WTC11 (cell line): ENCODE results near the gene EYS. TPM values are rescaled to one million over a fixed set of nuclear protein-coding genes. Genes with fewer than 3 reads are reported as not detected.

Experiments used
- ATAC-seq: fragments of 200-7000 bp; cut with Tn5 transposase; 2 replicates; pipeline ENCODE4 v1.10.0; 2021; ENCODE audit warnings: mild to moderate bottlenecking, moderate library complexity
- CTCF ChIA-PET: fragments of 300-600 bp; sonication (Branson Sonifier 250); formaldehyde crosslinking; loops from one replicate; lab custom pipeline; 2021; ENCODE audit warnings: antibody characterized with exemption; lab: Charles Lee
- POLR2A ChIA-PET: fragments of 350-600 bp; sonication (Branson Sonifier 250); formaldehyde crosslinking; loops from one replicate; lab custom pipeline; 2021; ENCODE audit warnings: antibody characterized with exemption; lab: Charles Lee
- DNase-seq: peaks from one replicate; pipeline ENCODE4 v3.0.0; 2021; ENCODE audit warnings: low spot score
- H3K27ac Mint-ChIP-seq: 2 replicates; pipeline ENCODE4 v1.8.0; 2021; ENCODE audit warnings: mixed read lengths
- H3K27me3 Mint-ChIP-seq: 2 replicates; pipeline ENCODE4 v1.8.0; 2021; ENCODE audit warnings: low read depth, mild to moderate bottlenecking, moderate library complexity, mixed read lengths
- H3K36me3 Mint-ChIP-seq: 2 replicates; pipeline ENCODE4 v1.8.0; 2021; ENCODE audit warnings: mixed read lengths
- H3K4me1 Mint-ChIP-seq: 2 replicates; pipeline ENCODE4 v1.8.0; 2022; ENCODE audit warnings: mixed read lengths
- H3K4me3 Mint-ChIP-seq: 2 replicates; pipeline ENCODE4 v1.8.0; 2021; ENCODE audit warnings: mild to moderate bottlenecking, moderate library complexity, mixed read lengths
- H3K9me3 Mint-ChIP-seq: 2 replicates; pipeline ENCODE4 v1.8.0; 2021; ENCODE audit warnings: mixed read lengths
- CBFB ChIP-seq: sonication (generic); formaldehyde crosslinking; IDR thresholded peaks from 2 replicates; pipeline ENCODE4 v1.8.1; 2022; ENCODE audit warnings: mild to moderate bottlenecking, low read depth, missing genetic modification reagents
- ELF4 ChIP-seq: sonication (generic); formaldehyde crosslinking; IDR thresholded peaks from 2 replicates; pipeline ENCODE4 v1.8.1; 2022; ENCODE audit warnings: low read depth, mild to moderate bottlenecking, moderate library complexity, missing genetic modification reagents
- ETV6 ChIP-seq: sonication (generic); formaldehyde crosslinking; IDR thresholded peaks from 2 replicates; pipeline ENCODE4 v1.8.1; 2022; ENCODE audit warnings: mild to moderate bottlenecking, missing genetic modification reagents
- FOXJ3 ChIP-seq: sonication (generic); formaldehyde crosslinking; IDR thresholded peaks from 2 replicates; pipeline ENCODE4 v1.9.0; 2021; ENCODE audit warnings: missing genetic modification reagents, mild to moderate bottlenecking, borderline replicate concordance
- FOXP1 ChIP-seq: sonication (generic); formaldehyde crosslinking; IDR thresholded peaks from 2 replicates; pipeline ENCODE4 v1.8.0; 2022; ENCODE audit warnings: missing genetic modification reagents, mild to moderate bottlenecking, moderate library complexity, borderline replicate concordance
- IRF2 ChIP-seq: sonication (generic); formaldehyde crosslinking; IDR thresholded peaks from 2 replicates; pipeline ENCODE4 v1.8.0; 2022; ENCODE audit warnings: low read depth, missing genetic modification reagents, borderline replicate concordance
- NR3C1 ChIP-seq: sonication (generic); formaldehyde crosslinking; conservative IDR thresholded peaks from 2 replicates; pipeline ENCODE4 v1.8.1; 2023; ENCODE audit warnings: low read depth, mild to moderate bottlenecking, missing genetic modification reagents
- ZBTB21 ChIP-seq: sonication (generic); formaldehyde crosslinking; IDR thresholded peaks from 2 replicates; pipeline ENCODE4 v1.8.1; 2023; ENCODE audit warnings: mild to moderate bottlenecking, missing genetic modification reagents, borderline replicate concordance
- ZNF121 ChIP-seq: sonication (generic); formaldehyde crosslinking; IDR thresholded peaks from 2 replicates; pipeline ENCODE4 v1.8.0; 2023; ENCODE audit warnings: missing genetic modification reagents
- ZNF317 ChIP-seq: sonication (generic); formaldehyde crosslinking; IDR thresholded peaks from 2 replicates; pipeline ENCODE4 v1.8.1; 2023; ENCODE audit warnings: low read depth, mild to moderate bottlenecking, moderate library complexity, missing genetic modification reagents, borderline replicate concordance
- ZNF423 ChIP-seq: fragments of 250-450 bp; sonication (Bioruptor Pico); IDR thresholded peaks from 2 replicates; pipeline ENCODE4 v2.1.2; 2022; ENCODE audit warnings: mild to moderate bottlenecking, moderate library complexity
- total RNA-seq: library from RNA; stranded (reverse); gene quantifications from 3 replicates; pipeline ENCODE4 v1.2.3, GENCODE V29; 2021
- TF ChIP-seq, protein P1 (sequence below): sonication (generic); formaldehyde crosslinking; IDR thresholded peaks from 2 replicates; pipeline ENCODE4 v1.8.1; 2023; ENCODE audit warnings: mild to moderate bottlenecking, missing genetic modification reagents, borderline replicate concordance
- TF ChIP-seq, protein P2 (sequence below): sonication (generic); formaldehyde crosslinking; IDR thresholded peaks from 2 replicates; pipeline ENCODE4 v1.8.0; 2022; ENCODE audit warnings: mild to moderate bottlenecking, missing genetic modification reagents
- TF ChIP-seq, protein P3 (sequence below): sonication (generic); formaldehyde crosslinking; IDR thresholded peaks from 2 replicates; pipeline ENCODE4 v1.8.1; 2022; ENCODE audit warnings: mild to moderate bottlenecking, missing genetic modification reagents, moderate library complexity, borderline replicate concordance
- TF ChIP-seq, protein P4 (sequence below): sonication (generic); formaldehyde crosslinking; conservative IDR thresholded peaks from 2 replicates; pipeline ENCODE4 v1.8.1; 2022; ENCODE audit warnings: mild to moderate bottlenecking, missing genetic modification reagents
- TF ChIP-seq, protein P5 (sequence below): sonication (generic); formaldehyde crosslinking; IDR thresholded peaks from 2 replicates; pipeline ENCODE4 v1.8.0; 2022; ENCODE audit warnings: mild to moderate bottlenecking, missing genetic modification reagents
- TF ChIP-seq, protein P6 (sequence below): sonication (generic); formaldehyde crosslinking; IDR thresholded peaks from 2 replicates; pipeline ENCODE4 v1.8.1; 2022; ENCODE audit warnings: missing genetic modification reagents, borderline replicate concordance
- TF ChIP-seq, protein P7 (sequence below): sonication (generic); formaldehyde crosslinking; IDR thresholded peaks from 2 replicates; pipeline ENCODE4 v1.8.1; 2022; ENCODE audit warnings: low read depth, mild to moderate bottlenecking, moderate library complexity, missing genetic modification reagents, borderline replicate concordance
- TF ChIP-seq, protein P8 (sequence below): sonication (generic); formaldehyde crosslinking; IDR thresholded peaks from 2 replicates; pipeline ENCODE4 v1.8.1; 2023; ENCODE audit warnings: mild to moderate bottlenecking, moderate library complexity, missing genetic modification reagents
- TF ChIP-seq, protein P9 (sequence below): sonication (generic); formaldehyde crosslinking; IDR thresholded peaks from 2 replicates; pipeline ENCODE4 v1.8.1; 2022; ENCODE audit warnings: low read depth, missing genetic modification reagents, borderline replicate concordance

EYS gene
- total RNA-seq, 1 experiment from 2014 or later, result not detected

DNA sequence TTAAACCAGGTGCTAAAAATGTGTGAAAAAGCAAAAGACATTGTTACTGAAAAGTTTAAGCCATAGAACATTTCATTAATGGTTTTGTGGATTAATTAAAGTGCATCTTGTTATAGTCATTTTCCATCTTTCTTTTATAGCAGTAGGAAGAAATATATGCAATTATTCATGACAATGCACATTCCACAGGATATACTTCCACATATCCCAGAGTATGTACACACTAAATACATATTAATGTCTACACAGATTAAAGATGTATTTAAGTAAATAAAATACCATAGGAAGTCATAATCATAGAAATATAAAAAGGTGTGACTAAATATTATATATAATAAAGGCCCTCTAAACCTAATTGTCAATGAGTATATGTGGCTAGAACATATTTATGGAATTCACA is 1492.7 kb downstream of the EYS start (continued):
- TF ChIP-seq, protein P1, sequence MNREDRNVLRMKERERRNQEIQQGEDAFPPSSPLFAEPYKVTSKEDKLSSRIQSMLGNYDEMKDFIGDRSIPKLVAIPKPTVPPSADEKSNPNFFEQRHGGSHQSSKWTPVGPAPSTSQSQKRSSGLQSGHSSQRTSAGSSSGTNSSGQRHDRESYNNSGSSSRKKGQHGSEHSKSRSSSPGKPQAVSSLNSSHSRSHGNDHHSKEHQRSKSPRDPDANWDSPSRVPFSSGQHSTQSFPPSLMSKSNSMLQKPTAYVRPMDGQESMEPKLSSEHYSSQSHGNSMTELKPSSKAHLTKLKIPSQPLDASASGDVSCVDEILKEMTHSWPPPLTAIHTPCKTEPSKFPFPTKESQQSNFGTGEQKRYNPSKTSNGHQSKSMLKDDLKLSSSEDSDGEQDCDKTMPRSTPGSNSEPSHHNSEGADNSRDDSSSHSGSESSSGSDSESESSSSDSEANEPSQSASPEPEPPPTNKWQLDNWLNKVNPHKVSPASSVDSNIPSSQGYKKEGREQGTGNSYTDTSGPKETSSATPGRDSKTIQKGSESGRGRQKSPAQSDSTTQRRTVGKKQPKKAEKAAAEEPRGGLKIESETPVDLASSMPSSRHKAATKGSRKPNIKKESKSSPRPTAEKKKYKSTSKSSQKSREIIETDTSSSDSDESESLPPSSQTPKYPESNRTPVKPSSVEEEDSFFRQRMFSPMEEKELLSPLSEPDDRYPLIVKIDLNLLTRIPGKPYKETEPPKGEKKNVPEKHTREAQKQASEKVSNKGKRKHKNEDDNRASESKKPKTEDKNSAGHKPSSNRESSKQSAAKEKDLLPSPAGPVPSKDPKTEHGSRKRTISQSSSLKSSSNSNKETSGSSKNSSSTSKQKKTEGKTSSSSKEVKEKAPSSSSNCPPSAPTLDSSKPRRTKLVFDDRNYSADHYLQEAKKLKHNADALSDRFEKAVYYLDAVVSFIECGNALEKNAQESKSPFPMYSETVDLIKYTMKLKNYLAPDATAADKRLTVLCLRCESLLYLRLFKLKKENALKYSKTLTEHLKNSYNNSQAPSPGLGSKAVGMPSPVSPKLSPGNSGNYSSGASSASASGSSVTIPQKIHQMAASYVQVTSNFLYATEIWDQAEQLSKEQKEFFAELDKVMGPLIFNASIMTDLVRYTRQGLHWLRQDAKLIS (CRISPR knock-in tag), result no peak
- TF ChIP-seq, protein P2, sequence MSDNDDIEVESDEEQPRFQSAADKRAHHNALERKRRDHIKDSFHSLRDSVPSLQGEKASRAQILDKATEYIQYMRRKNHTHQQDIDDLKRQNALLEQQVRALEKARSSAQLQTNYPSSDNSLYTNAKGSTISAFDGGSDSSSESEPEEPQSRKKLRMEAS (CRISPR knock-in tag), result no peak
- TF ChIP-seq, protein P3, sequence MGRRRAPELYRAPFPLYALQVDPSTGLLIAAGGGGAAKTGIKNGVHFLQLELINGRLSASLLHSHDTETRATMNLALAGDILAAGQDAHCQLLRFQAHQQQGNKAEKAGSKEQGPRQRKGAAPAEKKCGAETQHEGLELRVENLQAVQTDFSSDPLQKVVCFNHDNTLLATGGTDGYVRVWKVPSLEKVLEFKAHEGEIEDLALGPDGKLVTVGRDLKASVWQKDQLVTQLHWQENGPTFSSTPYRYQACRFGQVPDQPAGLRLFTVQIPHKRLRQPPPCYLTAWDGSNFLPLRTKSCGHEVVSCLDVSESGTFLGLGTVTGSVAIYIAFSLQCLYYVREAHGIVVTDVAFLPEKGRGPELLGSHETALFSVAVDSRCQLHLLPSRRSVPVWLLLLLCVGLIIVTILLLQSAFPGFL (CRISPR knock-in tag), result no peak
- no peak for TF ChIP-seq CBFB (CRISPR knock-in tag)
- TF ChIP-seq, protein P4, sequence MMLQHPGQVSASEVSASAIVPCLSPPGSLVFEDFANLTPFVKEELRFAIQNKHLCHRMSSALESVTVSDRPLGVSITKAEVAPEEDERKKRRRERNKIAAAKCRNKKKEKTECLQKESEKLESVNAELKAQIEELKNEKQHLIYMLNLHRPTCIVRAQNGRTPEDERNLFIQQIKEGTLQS (CRISPR knock-in tag), result no peak
- no peak for TF ChIP-seq ELF4 (CRISPR knock-in tag)
- TF ChIP-seq, protein P5, sequence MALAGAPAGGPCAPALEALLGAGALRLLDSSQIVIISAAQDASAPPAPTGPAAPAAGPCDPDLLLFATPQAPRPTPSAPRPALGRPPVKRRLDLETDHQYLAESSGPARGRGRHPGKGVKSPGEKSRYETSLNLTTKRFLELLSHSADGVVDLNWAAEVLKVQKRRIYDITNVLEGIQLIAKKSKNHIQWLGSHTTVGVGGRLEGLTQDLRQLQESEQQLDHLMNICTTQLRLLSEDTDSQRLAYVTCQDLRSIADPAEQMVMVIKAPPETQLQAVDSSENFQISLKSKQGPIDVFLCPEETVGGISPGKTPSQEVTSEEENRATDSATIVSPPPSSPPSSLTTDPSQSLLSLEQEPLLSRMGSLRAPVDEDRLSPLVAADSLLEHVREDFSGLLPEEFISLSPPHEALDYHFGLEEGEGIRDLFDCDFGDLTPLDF (CRISPR knock-in tag), result no peak
- TF ChIP-seq NR3C1, result no peak
- TF ChIP-seq ZNF423, result no peak

DNA sequence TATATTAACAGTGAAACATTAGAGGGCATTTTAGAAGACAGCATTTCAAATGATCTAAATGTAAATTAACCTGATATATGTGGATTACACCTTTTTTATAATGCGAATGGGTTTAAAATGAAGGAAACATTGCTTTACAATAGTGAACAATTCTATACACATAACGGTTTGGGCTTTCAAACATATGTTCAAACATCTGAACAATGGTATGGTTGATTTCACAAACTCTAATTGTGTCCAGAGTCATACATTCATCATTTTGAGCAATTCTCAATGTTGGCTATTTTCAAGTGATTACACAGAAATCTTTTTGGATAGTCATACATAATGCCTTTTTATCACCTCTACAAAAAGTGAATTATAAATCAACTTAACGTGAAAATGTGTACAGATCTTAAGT is 1493.3 kb downstream of the EYS start:
- Mint-ChIP-seq H3K27ac (no peak overlapping the region), H3K36me3 (peaks cover 3% of the 10 kb centered on the region; the same call in 1 of the 2 replicates), H3K27me3 (no peaks in the 10 kb centered on the region; the same call in 1 of the 2 replicates), H3K9me3 (peaks cover 13% of the 10 kb centered on the region)
- POLR2A ChIA-PET, result no interaction called here
- CTCF ChIA-PET, result no interaction called here
- DNase-seq (no peak), ATAC-seq (no peak)
- TF ChIP-seq, protein P6, sequence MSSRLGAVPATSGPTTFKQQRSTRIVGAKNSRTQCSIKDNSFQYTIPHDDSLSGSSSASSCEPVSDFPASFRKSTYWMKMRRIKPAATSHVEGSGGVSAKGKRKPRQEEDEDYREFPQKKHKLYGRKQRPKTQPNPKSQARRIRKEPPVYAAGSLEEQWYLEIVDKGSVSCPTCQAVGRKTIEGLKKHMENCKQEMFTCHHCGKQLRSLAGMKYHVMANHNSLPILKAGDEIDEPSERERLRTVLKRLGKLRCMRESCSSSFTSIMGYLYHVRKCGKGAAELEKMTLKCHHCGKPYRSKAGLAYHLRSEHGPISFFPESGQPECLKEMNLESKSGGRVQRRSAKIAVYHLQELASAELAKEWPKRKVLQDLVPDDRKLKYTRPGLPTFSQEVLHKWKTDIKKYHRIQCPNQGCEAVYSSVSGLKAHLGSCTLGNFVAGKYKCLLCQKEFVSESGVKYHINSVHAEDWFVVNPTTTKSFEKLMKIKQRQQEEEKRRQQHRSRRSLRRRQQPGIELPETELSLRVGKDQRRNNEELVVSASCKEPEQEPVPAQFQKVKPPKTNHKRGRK (CRISPR knock-in tag), result no peak
- TF ChIP-seq NR3C1 (no peak), FOXP1 (no peak), ZNF317 (CRISPR knock-in tag) (no peak), FOXJ3 (CRISPR knock-in tag) (no peak), IRF2 (no peak), CBFB (CRISPR knock-in tag) (no peak), ETV6 (CRISPR knock-in tag) (no peak), ZBTB21 (CRISPR knock-in tag) (no peak), ZNF121 (no peak)
- TF ChIP-seq, protein P7, sequence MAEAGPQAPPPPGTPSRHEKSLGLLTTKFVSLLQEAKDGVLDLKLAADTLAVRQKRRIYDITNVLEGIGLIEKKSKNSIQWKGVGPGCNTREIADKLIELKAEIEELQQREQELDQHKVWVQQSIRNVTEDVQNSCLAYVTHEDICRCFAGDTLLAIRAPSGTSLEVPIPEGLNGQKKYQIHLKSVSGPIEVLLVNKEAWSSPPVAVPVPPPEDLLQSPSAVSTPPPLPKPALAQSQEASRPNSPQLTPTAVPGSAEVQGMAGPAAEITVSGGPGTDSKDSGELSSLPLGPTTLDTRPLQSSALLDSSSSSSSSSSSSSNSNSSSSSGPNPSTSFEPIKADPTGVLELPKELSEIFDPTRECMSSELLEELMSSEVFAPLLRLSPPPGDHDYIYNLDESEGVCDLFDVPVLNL, result no peak
- TF ChIP-seq, protein P8, sequence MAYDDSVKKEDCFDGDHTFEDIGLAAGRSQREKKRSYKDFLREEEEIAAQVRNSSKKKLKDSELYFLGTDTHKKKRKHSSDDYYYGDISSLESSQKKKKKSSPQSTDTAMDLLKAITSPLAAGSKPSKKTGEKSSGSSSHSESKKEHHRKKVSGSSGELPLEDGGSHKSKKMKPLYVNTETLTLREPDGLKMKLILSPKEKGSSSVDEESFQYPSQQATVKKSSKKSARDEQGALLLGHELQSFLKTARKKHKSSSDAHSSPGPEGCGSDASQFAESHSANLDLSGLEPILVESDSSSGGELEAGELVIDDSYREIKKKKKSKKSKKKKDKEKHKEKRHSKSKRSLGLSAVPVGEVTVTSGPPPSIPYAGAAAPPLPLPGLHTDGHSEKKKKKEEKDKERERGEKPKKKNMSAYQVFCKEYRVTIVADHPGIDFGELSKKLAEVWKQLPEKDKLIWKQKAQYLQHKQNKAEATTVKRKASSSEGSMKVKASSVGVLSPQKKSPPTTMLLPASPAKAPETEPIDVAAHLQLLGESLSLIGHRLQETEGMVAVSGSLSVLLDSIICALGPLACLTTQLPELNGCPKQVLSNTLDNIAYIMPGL (CRISPR knock-in tag), result no peak
- TF ChIP-seq, protein P9, sequence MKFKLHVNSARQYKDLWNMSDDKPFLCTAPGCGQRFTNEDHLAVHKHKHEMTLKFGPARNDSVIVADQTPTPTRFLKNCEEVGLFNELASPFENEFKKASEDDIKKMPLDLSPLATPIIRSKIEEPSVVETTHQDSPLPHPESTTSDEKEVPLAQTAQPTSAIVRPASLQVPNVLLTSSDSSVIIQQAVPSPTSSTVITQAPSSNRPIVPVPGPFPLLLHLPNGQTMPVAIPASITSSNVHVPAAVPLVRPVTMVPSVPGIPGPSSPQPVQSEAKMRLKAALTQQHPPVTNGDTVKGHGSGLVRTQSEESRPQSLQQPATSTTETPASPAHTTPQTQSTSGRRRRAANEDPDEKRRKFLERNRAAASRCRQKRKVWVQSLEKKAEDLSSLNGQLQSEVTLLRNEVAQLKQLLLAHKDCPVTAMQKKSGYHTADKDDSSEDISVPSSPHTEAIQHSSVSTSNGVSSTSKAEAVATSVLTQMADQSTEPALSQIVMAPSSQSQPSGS (CRISPR knock-in tag), result no peak
- TF ChIP-seq, all 79 proteins: peak for 0
- Mint-ChIP-seq H3K4me3 (no peak overlapping the region), H3K4me1 (no peaks in the 10 kb centered on the region)
